WTC11 (cell line): ENCODE results near the gene AMACR. TPM values are rescaled to one million over a fixed set of nuclear protein-coding genes. Genes with fewer than 3 reads are reported as not detected.

Experiments used
- ATAC-seq: fragments of 200-7000 bp; cut with Tn5 transposase; 2 replicates; pipeline ENCODE4 v1.10.0; 2021; ENCODE audit warnings: mild to moderate bottlenecking, moderate library complexity
- CTCF ChIA-PET: fragments of 300-600 bp; sonication (Branson Sonifier 250); formaldehyde crosslinking; loops from one replicate; lab custom pipeline; 2021; ENCODE audit warnings: antibody characterized with exemption; lab: Charles Lee
- POLR2A ChIA-PET: fragments of 350-600 bp; sonication (Branson Sonifier 250); formaldehyde crosslinking; loops from one replicate; lab custom pipeline; 2021; ENCODE audit warnings: antibody characterized with exemption; lab: Charles Lee
- DNase-seq: peaks from one replicate; pipeline ENCODE4 v3.0.0; 2021; ENCODE audit warnings: low spot score
- H3K27ac Mint-ChIP-seq: 2 replicates; pipeline ENCODE4 v1.8.0; 2021; ENCODE audit warnings: mixed read lengths
- H3K27me3 Mint-ChIP-seq: 2 replicates; pipeline ENCODE4 v1.8.0; 2021; ENCODE audit warnings: low read depth, mild to moderate bottlenecking, moderate library complexity, mixed read lengths
- H3K36me3 Mint-ChIP-seq: 2 replicates; pipeline ENCODE4 v1.8.0; 2021; ENCODE audit warnings: mixed read lengths
- H3K4me1 Mint-ChIP-seq: 2 replicates; pipeline ENCODE4 v1.8.0; 2022; ENCODE audit warnings: mixed read lengths
- H3K4me3 Mint-ChIP-seq: 2 replicates; pipeline ENCODE4 v1.8.0; 2021; ENCODE audit warnings: mild to moderate bottlenecking, moderate library complexity, mixed read lengths
- H3K9me3 Mint-ChIP-seq: 2 replicates; pipeline ENCODE4 v1.8.0; 2021; ENCODE audit warnings: mixed read lengths
- ELF4 ChIP-seq: sonication (generic); formaldehyde crosslinking; IDR thresholded peaks from 2 replicates; pipeline ENCODE4 v1.8.1; 2022; ENCODE audit warnings: low read depth, mild to moderate bottlenecking, moderate library complexity, missing genetic modification reagents
- EMX1 ChIP-seq: fragments of 250-450 bp; sonication (Bioruptor Pico); IDR thresholded peaks from 2 replicates; pipeline ENCODE4 v1.8.0; 2021; ENCODE audit warnings: mild to moderate bottlenecking
- ERG ChIP-seq: fragments of 250-450 bp; sonication (Bioruptor Pico); IDR thresholded peaks from 2 replicates; pipeline ENCODE4 v1.8.0; 2021; ENCODE audit warnings: mild to moderate bottlenecking
- FOXP1 ChIP-seq: sonication (generic); formaldehyde crosslinking; IDR thresholded peaks from 2 replicates; pipeline ENCODE4 v1.8.0; 2022; ENCODE audit warnings: missing genetic modification reagents, mild to moderate bottlenecking, moderate library complexity, borderline replicate concordance
- HMGA2 ChIP-seq: fragments of 250-450 bp; sonication (Bioruptor Pico); IDR thresholded peaks from 2 replicates; pipeline ENCODE4 v1.4.0; 2021; ENCODE audit warnings: mild to moderate bottlenecking, moderate library complexity
- HMGXB4 ChIP-seq: sonication (generic); formaldehyde crosslinking; IDR thresholded peaks from 2 replicates; pipeline ENCODE4 v1.8.1; 2023; ENCODE audit warnings: mild to moderate bottlenecking, moderate library complexity, missing genetic modification reagents
- IRF1 ChIP-seq: sonication (generic); formaldehyde crosslinking; IDR thresholded peaks from 2 replicates; pipeline ENCODE4 v1.8.0; 2023; ENCODE audit warnings: missing genetic modification reagents
- IRF2 ChIP-seq: sonication (generic); formaldehyde crosslinking; IDR thresholded peaks from 2 replicates; pipeline ENCODE4 v1.8.0; 2022; ENCODE audit warnings: low read depth, missing genetic modification reagents, borderline replicate concordance
- JUN ChIP-seq: sonication (generic); formaldehyde crosslinking; IDR thresholded peaks from 2 replicates; pipeline ENCODE4 v1.8.0; 2023; ENCODE audit warnings: mild to moderate bottlenecking, missing genetic modification reagents
- NFE2L1 ChIP-seq: sonication (generic); formaldehyde crosslinking; IDR thresholded peaks from 2 replicates; pipeline ENCODE4 v1.8.1; 2023; ENCODE audit warnings: missing genetic modification reagents
- SMAD3 ChIP-seq: sonication (generic); formaldehyde crosslinking; IDR thresholded peaks from 2 replicates; pipeline ENCODE4 v1.8.0; 2022; ENCODE audit warnings: missing genetic modification reagents, mild to moderate bottlenecking, borderline replicate concordance
- ZBTB43 ChIP-seq: sonication (generic); formaldehyde crosslinking; IDR thresholded peaks from 2 replicates; pipeline ENCODE4 v1.8.1; 2023; ENCODE audit warnings: mild to moderate bottlenecking, missing genetic modification reagents
- ZMAT4 ChIP-seq: fragments of 250-450 bp; sonication (Bioruptor Pico); IDR thresholded peaks from 2 replicates; pipeline ENCODE4 v1.9.0; 2021; ENCODE audit warnings: mild to moderate bottlenecking
- ZNF121 ChIP-seq: sonication (generic); formaldehyde crosslinking; IDR thresholded peaks from 2 replicates; pipeline ENCODE4 v1.8.0; 2023; ENCODE audit warnings: missing genetic modification reagents
- ZNF232 ChIP-seq: sonication (generic); formaldehyde crosslinking; IDR thresholded peaks from 2 replicates; pipeline ENCODE4 v1.8.0; 2022; ENCODE audit warnings: mild to moderate bottlenecking, missing genetic modification reagents
- ZNF263 ChIP-seq: sonication (generic); formaldehyde crosslinking; IDR thresholded peaks from 2 replicates; pipeline ENCODE4 v1.8.1; 2022; ENCODE audit warnings: low read depth, mild to moderate bottlenecking, moderate library complexity, missing genetic modification reagents
- ZNF317 ChIP-seq: sonication (generic); formaldehyde crosslinking; IDR thresholded peaks from 2 replicates; pipeline ENCODE4 v1.8.1; 2023; ENCODE audit warnings: low read depth, mild to moderate bottlenecking, moderate library complexity, missing genetic modification reagents, borderline replicate concordance
- ZNF416 ChIP-seq: fragments of 250-450 bp; sonication (Bioruptor Pico); IDR thresholded peaks from 2 replicates; pipeline ENCODE4 v1.9.0; 2021; ENCODE audit warnings: mild to moderate bottlenecking, inconsistent platforms
- ZNF423 ChIP-seq: fragments of 250-450 bp; sonication (Bioruptor Pico); IDR thresholded peaks from 2 replicates; pipeline ENCODE4 v2.1.2; 2022; ENCODE audit warnings: mild to moderate bottlenecking, moderate library complexity
- total RNA-seq: library from RNA; stranded (reverse); gene quantifications from 3 replicates; pipeline ENCODE4 v1.2.3, GENCODE V29; 2021
- TF ChIP-seq, protein P1 (sequence below): sonication (generic); formaldehyde crosslinking; conservative IDR thresholded peaks from 2 replicates; pipeline ENCODE4 v1.8.1; 2022; ENCODE audit warnings: mild to moderate bottlenecking, missing genetic modification reagents
- TF ChIP-seq, protein P2 (sequence below): sonication (generic); formaldehyde crosslinking; IDR thresholded peaks from 2 replicates; pipeline ENCODE4 v1.8.1; 2022; ENCODE audit warnings: mild to moderate bottlenecking, moderate library complexity, missing genetic modification reagents
- TF ChIP-seq, protein P3 (sequence below): sonication (generic); formaldehyde crosslinking; IDR thresholded peaks from 2 replicates; pipeline ENCODE4 v1.8.0; 2022; ENCODE audit warnings: mild to moderate bottlenecking, missing genetic modification reagents

The AMACR gene
- total RNA-seq, 1 experiment from 2014 or later, result 11.9 TPM

- H3K4me3 Mint-ChIP-seq, result peak overlapping the region; percentile 82
- H3K27ac Mint-ChIP-seq, result no peak overlapping the region
- H3K36me3 Mint-ChIP-seq, result no peaks in the 10 kb centered on the region
- H3K9me3 Mint-ChIP-seq, result no peaks in the 10 kb centered on the region
- DNase-seq (no peak), ATAC-seq (no peak)
- H3K27me3 Mint-ChIP-seq, result peaks cover 29% of the 10 kb centered on the region
- TF ChIP-seq ZNF423 (CRISPR knock-in tag) (no peak), HMGA2 (CRISPR knock-in tag) (no peak), ZNF416 (CRISPR knock-in tag) (no peak), SMAD3 (CRISPR knock-in tag) (no peak), ZNF121 (CRISPR knock-in tag) (no peak), ZMAT4 (CRISPR knock-in tag) (no peak), ZNF317 (no peak), NFE2L1 (no peak), ZBTB43 (CRISPR knock-in tag) (no peak), IRF2 (CRISPR knock-in tag) (no peak), ZNF232 (CRISPR knock-in tag) (no peak), EMX1 (CRISPR knock-in tag) (no peak), ELF4 (CRISPR knock-in tag) (no peak), ERG (CRISPR knock-in tag) (no peak)
- TF ChIP-seq, protein P1, sequence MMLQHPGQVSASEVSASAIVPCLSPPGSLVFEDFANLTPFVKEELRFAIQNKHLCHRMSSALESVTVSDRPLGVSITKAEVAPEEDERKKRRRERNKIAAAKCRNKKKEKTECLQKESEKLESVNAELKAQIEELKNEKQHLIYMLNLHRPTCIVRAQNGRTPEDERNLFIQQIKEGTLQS (CRISPR knock-in tag), result no peak
- H3K4me1 Mint-ChIP-seq, result peaks cover 22% of the 10 kb centered on the region; the same call in 1 of the 2 replicates
- CTCF ChIA-PET, result interaction anchor here (1.3 to 3.2 kb wide), 8 partner anchors 8 to 502 kb away, joined by 4 to 57 read pairs (median 8); partner anchors contain the start of gene ADAMTS12
- POLR2A ChIA-PET, result no interaction called here
Observed at GRCh38 chr5:33937017-33937706, 70.7 kb downstream of the AMACR start.

DNA sequence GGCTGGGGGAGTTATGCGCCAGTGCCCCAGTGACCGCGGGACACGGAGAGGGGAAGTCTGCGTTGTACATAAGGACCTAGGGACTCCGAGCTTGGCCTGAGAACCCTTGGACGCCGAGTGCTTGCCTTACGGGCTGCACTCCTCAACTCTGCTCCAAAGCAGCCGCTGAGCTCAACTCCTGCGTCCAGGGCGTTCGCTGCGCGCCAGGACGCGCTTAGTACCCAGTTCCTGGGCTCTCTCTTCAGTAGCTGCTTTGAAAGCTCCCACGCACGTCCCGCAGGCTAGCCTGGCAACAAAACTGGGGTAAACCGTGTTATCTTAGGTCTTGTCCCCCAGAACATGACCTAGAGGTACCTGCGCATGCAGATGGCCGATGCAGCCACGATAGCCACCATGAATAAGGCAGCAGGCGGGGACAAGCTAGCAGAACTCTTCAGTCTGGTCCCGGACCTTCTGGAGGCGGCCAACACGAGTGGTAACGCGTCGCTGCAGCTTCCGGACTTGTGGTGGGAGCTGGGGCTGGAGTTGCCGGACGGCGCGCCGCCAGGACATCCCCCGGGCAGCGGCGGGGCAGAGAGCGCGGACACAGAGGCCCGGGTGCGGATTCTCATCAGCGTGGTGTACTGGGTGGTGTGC, 71.4 kb downstream of the AMACR start, which contains the start of gene RXFP3:
Gene RXFP3 (plus strand): TSS at position 6 of the 636 bp plus-strand sequence. CDS start 355 bp downstream, at position 361.
- no peak within 1 kb of the TSS for H3K27ac Mint-ChIP-seq
- CTCF ChIA-PET, result interaction anchor here (1.0 to 3.2 kb wide), 15 partner anchors 9 to 501 kb away, joined by 3 to 57 read pairs (median 4); partner anchors contain the start of gene ADAMTS12

More for the DNA sequence above, 71.4 kb downstream of the AMACR start, which contains the start of gene RXFP3:
- no peaks in the 10 kb centered on the region for H3K9me3 Mint-ChIP-seq
- peaks cover 29% of the 10 kb centered on the region for H3K27me3 Mint-ChIP-seq
- DNase-seq (no peak), ATAC-seq (peak; percentile 47)
- H3K4me1 Mint-ChIP-seq, result peaks cover 24% of the 10 kb centered on the region
- H3K36me3 Mint-ChIP-seq, result no peaks in the 10 kb centered on the region
- TF ChIP-seq FOXP1, result no peak
- no peak for TF ChIP-seq JUN (CRISPR knock-in tag)
- TF ChIP-seq, protein P2, sequence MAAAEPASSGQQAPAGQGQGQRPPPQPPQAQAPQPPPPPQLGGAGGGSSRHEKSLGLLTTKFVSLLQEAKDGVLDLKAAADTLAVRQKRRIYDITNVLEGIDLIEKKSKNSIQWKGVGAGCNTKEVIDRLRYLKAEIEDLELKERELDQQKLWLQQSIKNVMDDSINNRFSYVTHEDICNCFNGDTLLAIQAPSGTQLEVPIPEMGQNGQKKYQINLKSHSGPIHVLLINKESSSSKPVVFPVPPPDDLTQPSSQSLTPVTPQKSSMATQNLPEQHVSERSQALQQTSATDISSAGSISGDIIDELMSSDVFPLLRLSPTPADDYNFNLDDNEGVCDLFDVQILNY (CRISPR knock-in tag), result 0 out of 2 replicates have a peak, but pooled peaks have one; percentile 11
- TF ChIP-seq, protein P3, sequence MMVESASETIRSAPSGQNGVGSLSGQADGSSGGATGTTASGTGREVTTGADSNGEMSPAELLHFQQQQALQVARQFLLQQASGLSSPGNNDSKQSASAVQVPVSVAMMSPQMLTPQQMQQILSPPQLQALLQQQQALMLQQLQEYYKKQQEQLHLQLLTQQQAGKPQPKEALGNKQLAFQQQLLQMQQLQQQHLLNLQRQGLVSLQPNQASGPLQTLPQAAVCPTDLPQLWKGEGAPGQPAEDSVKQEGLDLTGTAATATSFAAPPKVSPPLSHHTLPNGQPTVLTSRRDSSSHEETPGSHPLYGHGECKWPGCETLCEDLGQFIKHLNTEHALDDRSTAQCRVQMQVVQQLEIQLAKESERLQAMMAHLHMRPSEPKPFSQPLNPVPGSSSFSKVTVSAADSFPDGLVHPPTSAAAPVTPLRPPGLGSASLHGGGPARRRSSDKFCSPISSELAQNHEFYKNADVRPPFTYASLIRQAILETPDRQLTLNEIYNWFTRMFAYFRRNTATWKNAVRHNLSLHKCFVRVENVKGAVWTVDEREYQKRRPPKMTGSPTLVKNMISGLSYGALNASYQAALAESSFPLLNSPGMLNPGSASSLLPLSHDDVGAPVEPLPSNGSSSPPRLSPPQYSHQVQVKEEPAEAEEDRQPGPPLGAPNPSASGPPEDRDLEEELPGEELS (CRISPR knock-in tag), result no peak
- TF ChIP-seq IRF1 (CRISPR knock-in tag), result 0 out of 2 replicates have a peak, but pooled peaks have one; percentile 31
- 0 out of 2 replicates have a peak, but pooled peaks have one; percentile 23 for TF ChIP-seq HMGXB4 (CRISPR knock-in tag)
- TF ChIP-seq ZNF263 (CRISPR knock-in tag), result no peak
- 0 out of 2 replicates have a peak, but pooled peaks have one; percentile 4 for TF ChIP-seq ZNF232 (CRISPR knock-in tag)
- POLR2A ChIA-PET, result interaction anchor here (1.0 kb wide), 1 partner anchor 45 kb away, joined by 3 read pairs; the partner anchor contains the start of gene ADAMTS12
- H3K4me3 Mint-ChIP-seq, result peak within 1 kb of the TSS; percentile 82
